PC-3 (cell line): ENCODE results near the gene GPR176. TPM values are rescaled to one million over a fixed set of nuclear protein-coding genes. Genes with fewer than 3 reads are reported as not detected.

ENCODE experiments used
- ATAC-seq: fragments of 200-7000 bp; cut with Tn5 transposase; 2 replicates; pipeline ENCODE4 v1.9.1; 2020; ENCODE audit warnings: mild to moderate bottlenecking, moderate library complexity
- BruUV-seq: library from RNA; stranded (reverse); fragments of 400-500 nt; replicated peaks from 2 replicates; lab custom pipeline; 2021; lab: Mats Ljungman, UMichigan
- CTCF ChIA-PET: fragments of 300-600 bp; sonication (Branson Sonifier 250); formaldehyde crosslinking; loops from one replicate; lab custom pipeline; 2022; ENCODE audit warnings: antibody characterized with exemption; lab: Charles Lee
- POLR2A ChIA-PET: fragments of 300-600 bp; sonication (Branson Sonifier 250); formaldehyde crosslinking; loops from one replicate; lab custom pipeline; 2022; ENCODE audit warnings: antibody characterized with exemption; ENCODE audit not compliant: unreplicated experiment; lab: Charles Lee
- DNase-seq: peaks from one replicate; pipeline ENCODE4 v3.0.0-alpha.2; 2015
- H2AFZ ChIP-seq: fragments of 300-600 bp; sonication (generic); 2 replicates; pipeline ENCODE4 v1.6.0; 2016; ENCODE audit warnings: antibody characterized with exemption, low read length
- H3F3A ChIP-seq: fragments of 300-600 bp; sonication (generic); one replicate; pipeline ENCODE4 v1.6.0; 2017; ENCODE audit warnings: antibody characterized with exemption, low read length, control low read depth, mild to moderate bottlenecking; ENCODE audit not compliant: unreplicated experiment
- H3K27ac ChIP-seq: fragments of 300-600 bp; sonication (generic); 2 replicates; pipeline ENCODE4 v1.5.1; 2016; ENCODE audit warnings: mild to moderate bottlenecking, low read length
- H3K27me3 ChIP-seq: fragments of 300-600 bp; sonication (generic); 2 replicates; pipeline ENCODE4 v1.6.1; 2016; ENCODE audit warnings: low read length, mixed read lengths
- H3K36me3 ChIP-seq: fragments of 300-600 bp; sonication (generic); 2 replicates; pipeline ENCODE4 v1.6.1; 2016; ENCODE audit warnings: low read depth, mixed run types, low read length, mixed read lengths
- H3K4me1 ChIP-seq: fragments of 300-600 bp; sonication (generic); 2 replicates; pipeline ENCODE4 v1.5.1; 2016; ENCODE audit warnings: low read length; ENCODE audit not compliant: insufficient read depth
- H3K4me2 ChIP-seq: fragments of 300-600 bp; sonication (generic); 2 replicates; pipeline ENCODE4 v1.6.0; 2016; ENCODE audit warnings: low read length
- H3K4me3 ChIP-seq: fragments of 300-600 bp; sonication (generic); 2 replicates; pipeline ENCODE4 v1.5.1; 2016; ENCODE audit warnings: mild to moderate bottlenecking, low read length, mixed read lengths
- H3K79me2 ChIP-seq: fragments of 300-600 bp; sonication (generic); 2 replicates; pipeline ENCODE4 v1.6.1; 2017; ENCODE audit warnings: low read length, mixed read lengths
- H3K9ac ChIP-seq: fragments of 300-600 bp; sonication (generic); 2 replicates; pipeline ENCODE4 v1.6.0; 2016; ENCODE audit warnings: mild to moderate bottlenecking, low read length
- H3K9me2 ChIP-seq: fragments of 300-600 bp; sonication (generic); replicated peaks from 2 replicates; pipeline ENCODE4 v1.6.1; 2016; ENCODE audit warnings: mixed run types, low read length, mixed read lengths
- H3K9me3 ChIP-seq: fragments of 300-600 bp; sonication (generic); 2 replicates; pipeline ENCODE4 v1.6.1; 2016; ENCODE audit warnings: low read length, mixed read lengths
- H4K20me1 ChIP-seq: fragments of 300-600 bp; sonication (generic); 2 replicates; pipeline ENCODE4 v1.6.1; 2016; ENCODE audit warnings: low read length, mixed read lengths
- EZH2 ChIP-seq: fragments of 300-600 bp; sonication (generic); IDR thresholded peaks from one replicate; pipeline ENCODE4 v1.6.1; 2017; ENCODE audit warnings: antibody characterized with exemption, mild to moderate bottlenecking, low read length; ENCODE audit not compliant: unreplicated experiment
- EZH2phosphoT487 ChIP-seq: fragments of 300-600 bp; sonication (generic); IDR thresholded peaks from 2 replicates; pipeline ENCODE4 v1.6.1; 2018; ENCODE audit warnings: mild to moderate bottlenecking, antibody characterized with exemption, low read length, borderline replicate concordance
- intact Hi-C: fragments of 100-400 bp; cut with micrococcal nuclease; formaldehyde crosslinking; loops from 2 replicates; pipeline ENCODE4 v1.9.0; 2023
- total RNA-seq: library from RNA; depleted of rRNA; stranded (reverse); fragments of >200 nt; gene quantifications from 2 replicates; pipeline ENCODE4 v1.2.3, GENCODE V29; 2014
- TF ChIP-seq, protein P1 (sequence below): fragments of 300-600 bp; sonication (generic); conservative IDR thresholded peaks from 2 replicates; pipeline ENCODE4 v1.5.1; 2017; ENCODE audit warnings: antibody characterized with exemption, low read depth, mild to moderate bottlenecking, low read length

Gene GPR176
- total RNA-seq, 1 experiment from 2014 or later: 27.8 TPM

- no peaks in the 10 kb centered on the region for H3F3A ChIP-seq
- BruUV-seq: no TSS peak
- H2AFZ ChIP-seq: no peak overlapping the region
- ChIA-PET POLR2A (interaction anchor here (0.8 kb wide), 1 partner anchor 28 kb away, joined by 7 read pairs; no protein-coding TSS in a partner anchor), CTCF (no interaction called here)
- TF ChIP-seq, protein P1, sequence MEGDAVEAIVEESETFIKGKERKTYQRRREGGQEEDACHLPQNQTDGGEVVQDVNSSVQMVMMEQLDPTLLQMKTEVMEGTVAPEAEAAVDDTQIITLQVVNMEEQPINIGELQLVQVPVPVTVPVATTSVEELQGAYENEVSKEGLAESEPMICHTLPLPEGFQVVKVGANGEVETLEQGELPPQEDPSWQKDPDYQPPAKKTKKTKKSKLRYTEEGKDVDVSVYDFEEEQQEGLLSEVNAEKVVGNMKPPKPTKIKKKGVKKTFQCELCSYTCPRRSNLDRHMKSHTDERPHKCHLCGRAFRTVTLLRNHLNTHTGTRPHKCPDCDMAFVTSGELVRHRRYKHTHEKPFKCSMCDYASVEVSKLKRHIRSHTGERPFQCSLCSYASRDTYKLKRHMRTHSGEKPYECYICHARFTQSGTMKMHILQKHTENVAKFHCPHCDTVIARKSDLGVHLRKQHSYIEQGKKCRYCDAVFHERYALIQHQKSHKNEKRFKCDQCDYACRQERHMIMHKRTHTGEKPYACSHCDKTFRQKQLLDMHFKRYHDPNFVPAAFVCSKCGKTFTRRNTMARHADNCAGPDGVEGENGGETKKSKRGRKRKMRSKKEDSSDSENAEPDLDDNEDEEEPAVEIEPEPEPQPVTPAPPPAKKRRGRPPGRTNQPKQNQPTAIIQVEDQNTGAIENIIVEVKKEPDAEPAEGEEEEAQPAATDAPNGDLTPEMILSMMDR: no peak
- TF ChIP-seq EZH2phosphoT487 (no peak), EZH2 (no peak)
- H3K4me3 ChIP-seq: no peak overlapping the region
- H3K79me2 ChIP-seq: no peaks in the 10 kb centered on the region
- no peak overlapping the region for H3K9ac ChIP-seq
- no peak overlapping the region for H3K27ac ChIP-seq
- no peaks in the 10 kb centered on the region for H3K9me3 ChIP-seq
- intact Hi-C loops: no loop called here
- no peaks in the 10 kb centered on the region for H3K36me3 ChIP-seq
- H4K20me1 ChIP-seq: no peaks in the 10 kb centered on the region
- ATAC-seq: no peak
- no peak overlapping the region for H3K4me2 ChIP-seq
- no peaks in the 10 kb centered on the region for H3K9me2 ChIP-seq
- no peak for DNase-seq
- H3K4me1 ChIP-seq: no peaks in the 10 kb centered on the region
- no peaks in the 10 kb centered on the region for H3K27me3 ChIP-seq
Observed at GRCh38 chr15:39776068-39776467, 144.0 kb downstream of the GPR176 start.

GRCh38 chr15:39774688-39775267 is 145.3 kb downstream of the GPR176 start:
- no peak overlapping the region for H3K9ac ChIP-seq
- no peaks in the 10 kb centered on the region for H3F3A ChIP-seq
- POLR2A ChIA-PET: no interaction called here
- no peak overlapping the region for H3K27ac ChIP-seq
- H2AFZ ChIP-seq: no peak overlapping the region
- no peaks in the 10 kb centered on the region for H3K36me3 ChIP-seq
- DNase-seq (no peak), ATAC-seq (no peak)
- no peaks in the 10 kb centered on the region for H3K4me1 ChIP-seq
- no TSS peak for BruUV-seq
- no peak overlapping the region for H3K4me2 ChIP-seq
- intact Hi-C loops: no loop called here
- H3K9me3 ChIP-seq: no peaks in the 10 kb centered on the region
- no peaks in the 10 kb centered on the region for H3K27me3 ChIP-seq
- no peaks in the 10 kb centered on the region for H3K9me2 ChIP-seq
- H4K20me1 ChIP-seq: no peaks in the 10 kb centered on the region
- H3K4me3 ChIP-seq: no peak overlapping the region
- H3K79me2 ChIP-seq: no peaks in the 10 kb centered on the region
- CTCF ChIA-PET: no interaction called here
- TF ChIP-seq EZH2 (no peak), EZH2phosphoT487 (no peak)
- TF ChIP-seq, protein P1: no peak
